MM.1S (cell line): Measurements from ENCODE around the gene GNL3L.

Experiments used
- DNase-seq: peaks from one replicate; pipeline ENCODE4 v3.0.0-alpha.2; 2015
- H2AFZ ChIP-seq: fragments of 300-600 bp; sonication (generic); 2 replicates; pipeline ENCODE4 v1.6.0; 2016; ENCODE audit warnings: antibody characterized with exemption, low read length
- H3F3A ChIP-seq: fragments of 300-600 bp; sonication (generic); 2 replicates; pipeline ENCODE4 v1.6.1; 2016; ENCODE audit warnings: mild to moderate bottlenecking, antibody characterized with exemption, low read length, moderate library complexity, mixed read lengths; ENCODE audit not compliant: insufficient read depth
- H3K27ac ChIP-seq: fragments of 300-600 bp; sonication (generic); 2 replicates; pipeline ENCODE4 v1.5.1; 2016; ENCODE audit warnings: mild to moderate bottlenecking, low read length
- H3K27me3 ChIP-seq: fragments of 300-600 bp; sonication (generic); replicated peaks from 2 replicates; pipeline ENCODE4 v1.6.0; 2016; ENCODE audit warnings: low read length; ENCODE audit not compliant: insufficient read depth
- H3K36me3 ChIP-seq: fragments of 300-600 bp; sonication (generic); replicated peaks from 2 replicates; pipeline ENCODE4 v1.6.1; 2016; ENCODE audit warnings: mild to moderate bottlenecking, low read length, mixed read lengths; ENCODE audit not compliant: insufficient read depth
- H3K4me1 ChIP-seq: fragments of 300-600 bp; sonication (generic); 2 replicates; pipeline ENCODE4 v1.6.1; 2016; ENCODE audit warnings: low read length, mixed read lengths
- H3K4me2 ChIP-seq: fragments of 300-600 bp; sonication (generic); 2 replicates; pipeline ENCODE4 v1.6.0; 2016; ENCODE audit warnings: low read depth, low read length
- H3K4me3 ChIP-seq: fragments of 300-600 bp; sonication (generic); 2 replicates; pipeline ENCODE4 v1.5.1; 2016; ENCODE audit warnings: low read length, mixed read lengths
- H3K79me2 ChIP-seq: fragments of 300-600 bp; sonication (generic); 2 replicates; pipeline ENCODE4 v1.6.1; 2016; ENCODE audit warnings: mixed run types, low read length, mixed read lengths
- H3K9ac ChIP-seq: fragments of 300-600 bp; sonication (generic); 2 replicates; pipeline ENCODE4 v1.6.1; 2016; ENCODE audit warnings: low read length, mixed read lengths
- H3K9me2 ChIP-seq: fragments of 300-600 bp; sonication (generic); replicated peaks from 2 replicates; pipeline ENCODE4 v1.6.1; 2016; ENCODE audit warnings: mild to moderate bottlenecking, low read length, mixed read lengths; ENCODE audit not compliant: insufficient read depth
- H3K9me3 ChIP-seq: fragments of 300-600 bp; sonication (generic); replicated peaks from 2 replicates; pipeline ENCODE4 v1.6.1; 2016; ENCODE audit warnings: mild to moderate bottlenecking, low read length, mixed read lengths; ENCODE audit not compliant: insufficient read depth
- H4K20me1 ChIP-seq: fragments of 300-600 bp; sonication (generic); 2 replicates; pipeline ENCODE4 v1.6.1; 2016; ENCODE audit warnings: mild to moderate bottlenecking, low read length, moderate library complexity, mixed read lengths; ENCODE audit not compliant: insufficient read depth
- CTCF ChIP-seq: fragments of 300-600 bp; sonication (generic); IDR thresholded peaks from 2 replicates; pipeline ENCODE4 v1.5.1; 2016; ENCODE audit warnings: antibody characterized with exemption, low read length, mixed read lengths
- EZH2 ChIP-seq: fragments of 300-600 bp; sonication (generic); optimal IDR thresholded peaks from 2 replicates; pipeline ENCODE3; 2017; ENCODE audit warnings: low read depth, mild to moderate bottlenecking, antibody characterized with exemption, low read length, mixed read lengths
- EZH2phosphoT487 ChIP-seq: fragments of 300-600 bp; sonication (generic); IDR thresholded peaks from 2 replicates; pipeline ENCODE4 v1.6.1; 2018; ENCODE audit warnings: antibody characterized with exemption, low read length

GNL3L gene

GRCh38 chrX:54597728-54598127 lies 67.7 kb downstream of the GNL3L start:
- TF ChIP-seq EZH2phosphoT487 (no peak), CTCF (no peak), EZH2 (no peak)
- Histone ChIP-seq H3K4me2 (no peak overlapping the region), H3K9ac (no peak overlapping the region), H3K79me2 (no peaks in the 10 kb centered on the region), H3K4me1 (no peaks in the 10 kb centered on the region), H2AFZ (no peak overlapping the region), H3K27me3 (no peaks in the 10 kb centered on the region), H3K4me3 (no peak overlapping the region), H3K27ac (no peak overlapping the region), H3K36me3 (no peaks in the 10 kb centered on the region), H3F3A (no peaks in the 10 kb centered on the region), H3K9me2 (no peaks in the 10 kb centered on the region), H4K20me1 (no peaks in the 10 kb centered on the region), H3K9me3 (no peaks in the 10 kb centered on the region)
- no peak for DNase-seq

- DNase-seq: no peak
These were observed 72.5 kb downstream of the GNL3L start for GRCh38 chrX:54602563-54602962.

More at GRCh38 chrX:54602563-54602962, 72.5 kb downstream of the GNL3L start:
- Histone ChIP-seq H3K36me3 (no peaks in the 10 kb centered on the region), H3K27ac (no peak overlapping the region), H3K4me1 (no peaks in the 10 kb centered on the region), H3K79me2 (no peaks in the 10 kb centered on the region), H4K20me1 (no peaks in the 10 kb centered on the region), H3K4me3 (no peak overlapping the region), H3K9ac (no peak overlapping the region), H2AFZ (no peak overlapping the region), H3K9me3 (no peaks in the 10 kb centered on the region), H3F3A (no peaks in the 10 kb centered on the region), H3K27me3 (no peaks in the 10 kb centered on the region), H3K4me2 (no peak overlapping the region), H3K9me2 (no peaks in the 10 kb centered on the region)
- TF ChIP-seq EZH2phosphoT487 (no peak), CTCF (no peak), EZH2 (no peak)
